ENCODE measurements around the gene BTBD3. TPM values are rescaled to one million over a fixed set of nuclear protein-coding genes. Genes with fewer than 3 reads are reported as not detected.
A peak's percentile ranks its signal among the peaks of the same experiment; 100 is the strongest.

The BTBD3 gene
- total RNA-seq, 1 donor from 2014 or later: 29.1 TPM

- ATAC-seq (no peak), DNase-seq (ENCODE audit: missing footprints) (no peak)
- intact Hi-C loops (cut with DNase I): no loop called here
Observed at GRCh38 chr20:11907621-11908020, 10.1 kb upstream of the BTBD3 start.

GRCh38 chr20:11912013-11912658, 5.6 kb upstream of the BTBD3 start:
- ATAC-seq (peak; percentile 42), DNase-seq (ENCODE audit: missing footprints) (no peak)
- intact Hi-C loops (cut with DNase I): no loop called here

DNA sequence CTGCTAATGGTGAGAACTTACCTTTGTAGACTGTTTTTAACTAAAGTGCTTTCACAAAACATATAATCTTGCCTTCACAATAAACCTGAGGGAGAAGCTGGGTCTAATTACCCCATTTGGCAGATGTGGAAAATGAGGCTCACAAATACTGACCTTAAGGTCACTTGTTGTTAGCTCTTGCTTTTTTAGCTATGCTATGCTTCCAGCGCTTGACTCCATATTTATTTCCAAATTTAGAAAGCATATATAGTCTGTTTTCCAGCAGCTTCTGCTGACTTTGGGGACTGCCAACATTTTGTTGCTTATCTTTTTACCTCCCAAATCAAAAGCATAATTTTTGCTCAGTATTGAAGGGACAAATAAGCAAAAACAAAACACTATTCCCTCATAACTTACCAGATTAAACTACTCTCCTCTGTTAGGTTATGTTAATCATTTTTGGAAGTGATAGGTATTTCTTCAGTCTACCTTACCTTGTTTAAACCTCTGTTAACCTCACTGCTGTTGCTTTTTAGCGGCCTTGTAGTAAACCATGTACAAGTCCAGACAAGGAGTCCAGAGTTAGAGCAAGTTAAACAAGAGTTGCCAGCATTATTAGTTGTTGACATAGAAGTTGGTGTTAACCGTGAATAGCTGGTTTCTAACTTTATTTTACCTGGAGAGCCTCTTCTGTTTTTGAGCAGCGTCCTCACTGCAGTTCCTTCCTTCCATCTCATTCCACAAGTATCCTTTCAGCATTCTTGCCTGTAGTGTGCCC, 4.9 kb upstream of the BTBD3 start:
- intact Hi-C loops (cut with DNase I): no loop called here
- DNase-seq (ENCODE audit: missing footprints): no peak
- ATAC-seq: no peak

- ATAC-seq (peak; percentile 11), DNase-seq (ENCODE audit: missing footprints) (no peak)
- intact Hi-C loops (cut with DNase I): no loop called here
Observed at GRCh38 chr20:11918391-11918845, 725 bp downstream of the BTBD3 start.

GRCh38 chr20:11918981-11919380, 1.3 kb downstream of the BTBD3 start:
- peak; percentile 55 for ATAC-seq
- DNase-seq (ENCODE audit: missing footprints): no peak
- intact Hi-C loops (cut with DNase I): no loop called here

DNA sequence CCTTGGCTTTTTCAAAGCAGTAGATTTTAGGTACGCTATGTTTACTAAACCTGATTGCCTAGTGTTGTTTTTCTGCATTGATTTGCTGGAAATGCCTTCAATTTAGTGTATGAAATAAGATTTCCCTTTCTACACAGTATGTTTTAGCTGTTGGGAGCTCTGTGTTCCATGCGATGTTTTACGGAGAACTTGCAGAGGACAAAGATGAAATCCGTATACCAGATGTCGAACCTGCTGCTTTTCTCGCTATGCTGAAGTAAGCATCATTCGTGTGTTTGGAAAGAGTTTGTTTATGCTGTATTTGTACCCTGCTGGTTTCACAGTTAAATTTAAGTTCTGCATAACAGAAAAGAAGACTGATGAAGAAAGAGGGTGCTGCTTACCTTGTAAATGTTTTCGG, 1.9 kb downstream of the BTBD3 start:
- intact Hi-C loops (cut with DNase I): no loop called here
- DNase-seq (ENCODE audit: missing footprints) (no peak), ATAC-seq (no peak)

- ATAC-seq (no peak), DNase-seq (ENCODE audit: missing footprints) (no peak)
- intact Hi-C loops (cut with DNase I): loop anchor here (1.0 kb wide), 1 partner anchor 29 kb away; no protein-coding TSS in a partner anchor
Observed at GRCh38 chr20:11920083-11920482, 2.4 kb downstream of the BTBD3 start.

- DNase-seq (ENCODE audit: missing footprints) (no peak), ATAC-seq (no peak)
- intact Hi-C loops (cut with DNase I): no loop called here
Observed at GRCh38 chr20:11921321-11921720, 3.6 kb downstream of the BTBD3 start.

- peak; percentile 68 for ATAC-seq
- intact Hi-C loops (cut with DNase I): no loop called here
- DNase-seq (ENCODE audit: missing footprints): peak; percentile 54
Observed at GRCh38 chr20:11922561-11922960, 4.9 kb downstream of the BTBD3 start.

GRCh38 chr20:11924923-11925322, 7.2 kb downstream of the BTBD3 start:
- DNase-seq (ENCODE audit: missing footprints) (no peak), ATAC-seq (no peak)
- intact Hi-C loops (cut with DNase I): no loop called here

- ATAC-seq (no peak), DNase-seq (ENCODE audit: missing footprints) (no peak)
- intact Hi-C loops (cut with DNase I): no loop called here
Observed at GRCh38 chr20:11926292-11926998, 8.8 kb downstream of the BTBD3 start.

- ATAC-seq (no peak), DNase-seq (ENCODE audit: missing footprints) (no peak)
- intact Hi-C loops (cut with DNase I): no loop called here
Observed at GRCh38 chr20:11929947-11930346, 12.3 kb downstream of the BTBD3 start.

GRCh38 chr20:11935212-11936154, 17.8 kb downstream of the BTBD3 start:
- DNase-seq (ENCODE audit: missing footprints) (no peak), ATAC-seq (peak; percentile 51)
- intact Hi-C loops (cut with DNase I): no loop called here

DNA sequence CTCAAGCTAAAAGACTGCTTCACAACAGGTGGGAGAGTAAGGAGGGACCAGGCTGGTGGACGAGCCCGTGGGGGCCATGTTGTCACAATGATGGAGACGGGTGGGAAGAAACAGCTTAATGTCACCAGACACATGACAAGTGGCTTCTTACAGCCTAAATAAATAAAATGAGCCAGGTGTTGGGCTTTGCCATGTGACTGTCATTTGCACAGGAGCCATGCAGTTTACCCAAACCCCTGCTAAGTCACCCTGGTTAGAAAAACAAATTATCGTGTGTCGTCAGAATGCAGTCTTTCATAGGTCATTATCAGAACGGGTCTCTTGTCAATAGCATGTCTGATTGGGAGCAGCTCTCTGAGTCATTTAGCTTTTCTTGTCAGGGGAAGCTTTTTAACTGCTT, 18.5 kb downstream of the BTBD3 start:
- intact Hi-C loops (cut with DNase I): no loop called here
- no peak for ATAC-seq
- DNase-seq (ENCODE audit: missing footprints): no peak

GRCh38 chr20:11937230-11937629, 19.5 kb downstream of the BTBD3 start:
- DNase-seq (ENCODE audit: missing footprints) (no peak), ATAC-seq (no peak)
- intact Hi-C loops (cut with DNase I): no loop called here

GRCh38 chr20:11941593-11942246, 24.0 kb downstream of the BTBD3 start:
- no peak for ATAC-seq
- no peak for DNase-seq (ENCODE audit: missing footprints)
- intact Hi-C loops (cut with DNase I): no loop called here

DNA sequence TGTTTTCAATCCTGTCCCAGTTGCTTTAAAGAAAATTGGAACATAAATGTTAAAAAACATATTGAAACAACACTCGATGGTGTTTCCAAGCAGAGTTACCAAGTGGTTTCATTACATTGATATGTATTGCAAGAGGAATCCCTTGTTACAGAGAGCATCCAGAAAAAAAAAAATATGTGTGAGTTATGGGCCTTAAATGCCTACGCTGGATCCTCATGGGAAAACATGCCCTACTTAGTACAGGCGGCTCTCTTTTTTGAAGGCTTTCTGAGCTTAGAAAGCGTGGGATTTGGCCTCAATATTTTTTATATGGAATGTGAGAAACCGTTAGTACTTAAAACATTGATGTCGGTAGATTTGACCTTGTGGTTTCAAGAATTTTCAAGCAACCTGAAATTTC, 26.1 kb downstream of the BTBD3 start:
- DNase-seq (ENCODE audit: missing footprints) (no peak), ATAC-seq (no peak)
- intact Hi-C loops (cut with DNase I): no loop called here

DNA sequence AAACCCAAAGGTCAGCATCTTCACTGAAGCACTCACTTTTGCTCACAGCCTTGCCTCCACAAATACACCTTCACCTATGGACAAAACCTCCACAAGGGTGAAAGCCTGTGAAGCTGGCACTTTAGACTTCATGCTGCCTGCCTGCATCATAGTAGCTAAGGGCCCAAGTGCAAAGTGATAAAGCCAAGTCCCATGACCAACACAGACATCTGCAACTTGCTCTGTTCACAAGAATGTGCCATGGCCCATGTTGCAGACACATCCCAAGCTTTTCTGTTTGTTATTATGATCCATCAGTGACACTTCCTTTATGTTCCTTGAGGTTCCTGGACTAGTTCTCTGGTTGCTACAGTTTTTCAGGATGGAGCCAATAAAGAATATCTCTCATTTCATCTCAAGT, 31.1 kb downstream of the BTBD3 start:
- intact Hi-C loops (cut with DNase I): no loop called here
- DNase-seq (ENCODE audit: missing footprints) (no peak), ATAC-seq (peak; percentile 54)

Data from Right ventricle myocardium inferior (tissue), 1 donor.